Stimulated activated CD4-positive, alpha-beta T cell treated with anti-CD3 and anti-CD28 coated beads, Interleukin-12 subunit alpha, Interleukin-12 subunit beta, amount 100 ng/mL, for 24 hours (primary cell): ENCODE measurements around the gene GSG1L.

ENCODE experiments used
- DNase-seq, 2 experiments: peaks; one replicate each; pipeline ENCODE4 v3.0.0-alpha.2; 2020; ENCODE audit warnings: low read depth in 2 of 2

The GSG1L gene

DNA sequence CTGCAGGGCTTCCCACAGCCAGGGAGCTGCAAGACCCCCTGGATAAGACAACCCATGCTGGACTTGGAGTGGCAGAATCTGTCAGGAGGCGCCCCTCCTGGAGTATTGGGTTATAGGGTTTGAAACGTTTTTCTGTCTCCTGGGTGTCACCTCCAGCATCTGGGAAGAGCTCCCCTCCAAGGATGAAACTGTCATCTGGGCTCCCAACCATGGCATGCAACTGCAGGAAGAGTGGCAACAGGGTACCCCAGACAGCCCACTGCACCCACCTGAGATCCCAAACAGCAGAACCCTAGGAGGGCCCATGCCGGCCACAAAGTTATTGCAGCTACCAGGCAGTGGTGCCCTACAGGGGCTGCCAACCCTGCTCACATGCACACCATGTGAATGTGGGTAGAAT, 636 bp upstream of the GSG1L start:
- DNase-seq = no peak

- no peak for DNase-seq
Observed at GRCh38 chr16:28062847-28063521, 530 bp downstream of the GSG1L start.

DNA sequence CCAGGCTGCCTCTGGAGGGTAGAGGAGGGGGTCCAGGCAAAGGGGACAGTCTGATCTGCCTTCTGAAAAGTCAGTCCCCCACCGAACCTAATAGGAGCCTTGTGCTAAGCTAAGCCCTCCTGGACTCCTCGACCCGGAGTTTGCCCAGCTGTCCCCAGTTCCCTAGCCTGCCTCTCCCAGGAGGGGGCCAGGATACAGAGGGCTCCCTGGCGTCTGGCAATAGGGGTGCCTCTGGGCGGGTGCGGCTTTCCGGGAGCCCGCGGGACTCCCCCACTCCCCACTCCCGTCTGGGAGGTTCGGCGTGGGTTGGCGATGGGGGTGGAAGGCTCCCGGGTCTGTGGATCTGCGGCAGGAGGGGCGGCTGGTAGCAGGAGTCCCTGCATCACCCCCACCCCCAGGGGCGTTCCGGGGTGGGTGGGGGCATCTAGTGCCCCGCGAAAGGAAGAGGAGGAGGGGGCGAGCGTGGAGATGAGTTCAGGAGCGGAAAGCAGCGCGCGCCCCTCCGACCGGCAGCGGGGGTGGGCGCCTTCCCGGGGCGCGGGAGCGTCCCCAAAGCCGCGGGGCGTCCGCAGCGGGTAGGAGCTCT, 1.2 kb downstream of the GSG1L start:
- no peak for DNase-seq

GRCh38 chr16:28061352-28062101, 2.0 kb downstream of the GSG1L start:
- DNase-seq = no peak

DNA sequence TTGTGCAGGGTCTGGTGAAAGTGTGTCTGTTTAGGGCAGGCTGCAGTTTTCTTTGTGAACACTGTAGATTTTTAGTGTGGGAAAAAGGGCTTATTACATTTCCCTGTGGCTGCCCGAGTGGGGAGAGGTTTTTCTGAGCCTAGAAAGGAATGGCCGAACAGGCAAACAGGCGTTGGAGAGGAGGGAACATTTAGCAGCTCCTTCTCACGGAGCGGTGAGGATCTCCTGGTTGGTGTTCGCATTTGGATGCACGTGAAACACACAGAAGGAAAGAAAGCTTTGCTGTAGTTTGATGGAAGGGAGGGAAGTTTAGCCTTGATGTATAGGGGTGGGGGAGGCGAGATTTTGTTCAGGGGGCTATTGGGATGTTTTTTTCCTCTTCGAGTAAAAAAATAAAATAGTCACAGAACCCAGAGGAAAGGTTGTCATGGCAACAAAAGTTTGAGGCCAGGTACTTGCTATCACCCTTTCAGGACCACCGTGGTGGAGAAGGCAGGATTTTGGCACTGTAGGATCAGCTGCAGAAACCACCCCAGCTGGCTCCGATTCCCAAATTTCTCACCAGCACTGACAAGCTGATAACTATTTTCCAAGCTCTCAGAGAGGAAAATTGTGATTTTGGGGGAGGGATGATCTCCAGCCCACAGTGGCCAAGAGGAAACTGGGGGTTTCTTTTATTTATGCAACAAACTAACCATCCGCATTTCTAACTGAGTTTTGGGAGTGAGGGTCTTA, 3.5 kb downstream of the GSG1L start:
- DNase-seq = no peak

DNA sequence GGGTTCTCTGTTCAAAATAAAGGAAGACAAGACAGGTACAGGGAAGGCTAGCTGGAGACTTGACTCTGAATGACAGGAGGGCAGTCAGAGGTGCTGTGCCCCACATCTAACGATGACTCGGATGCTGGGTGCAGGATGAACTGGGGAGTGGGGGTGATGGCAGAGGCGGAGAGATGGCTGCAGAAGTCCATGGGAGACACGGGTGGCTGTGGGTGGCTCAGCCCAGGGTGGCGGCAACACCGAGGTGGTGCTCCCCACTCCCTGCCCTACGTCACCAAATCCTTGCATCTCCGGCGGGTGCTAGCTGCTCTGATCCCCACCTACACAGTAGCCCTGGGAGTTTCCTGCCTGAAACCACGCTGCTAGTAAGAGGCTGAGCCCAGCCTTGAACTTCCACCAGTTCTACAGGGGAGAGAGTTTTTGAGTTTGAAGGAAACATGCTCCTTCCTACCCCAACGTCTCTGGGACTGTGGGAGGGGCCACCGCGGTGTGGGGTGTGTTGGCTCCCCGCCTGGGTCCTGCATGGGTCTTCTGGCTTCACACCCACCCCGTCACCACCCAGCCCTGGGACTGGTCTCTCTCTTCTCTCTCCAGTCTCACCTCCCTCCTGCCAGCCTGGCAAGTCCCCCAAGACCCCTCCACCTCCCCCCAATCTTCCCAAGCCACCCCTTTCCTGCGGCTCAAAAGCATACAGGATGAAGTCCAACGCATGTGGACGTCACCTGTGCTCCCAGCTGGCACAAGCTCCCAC, 4.5 kb downstream of the GSG1L start:
- DNase-seq = no peak

- DNase-seq = no peak
Observed at GRCh38 chr16:28057949-28058348, 5.6 kb downstream of the GSG1L start.

- DNase-seq = no peak
Observed at GRCh38 chr16:28053461-28053860, 10.1 kb downstream of the GSG1L start.

GRCh38 chr16:28052274-28053128, 11.0 kb downstream of the GSG1L start:
- no peak for DNase-seq

DNA sequence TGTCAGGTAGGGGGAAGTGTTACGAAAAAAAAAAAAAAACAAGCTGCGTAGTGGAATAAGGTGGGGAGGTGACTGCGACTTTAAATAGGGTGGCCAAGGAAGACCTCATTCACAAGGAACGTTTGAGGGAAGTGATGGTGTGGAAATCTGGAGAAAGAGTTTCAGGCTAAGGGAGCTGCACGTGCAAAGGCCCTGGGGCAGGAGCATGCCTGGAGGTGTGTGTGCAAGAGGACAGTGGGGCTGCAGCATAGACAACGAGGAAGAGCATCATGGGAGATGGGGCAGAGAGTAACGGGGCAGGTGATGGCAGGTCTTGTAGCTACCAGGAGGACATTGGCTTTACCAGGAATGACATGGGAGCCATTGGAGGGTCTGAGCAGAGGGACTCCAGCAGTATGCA, 12.0 kb downstream of the GSG1L start:
- no peak for DNase-seq

DNA sequence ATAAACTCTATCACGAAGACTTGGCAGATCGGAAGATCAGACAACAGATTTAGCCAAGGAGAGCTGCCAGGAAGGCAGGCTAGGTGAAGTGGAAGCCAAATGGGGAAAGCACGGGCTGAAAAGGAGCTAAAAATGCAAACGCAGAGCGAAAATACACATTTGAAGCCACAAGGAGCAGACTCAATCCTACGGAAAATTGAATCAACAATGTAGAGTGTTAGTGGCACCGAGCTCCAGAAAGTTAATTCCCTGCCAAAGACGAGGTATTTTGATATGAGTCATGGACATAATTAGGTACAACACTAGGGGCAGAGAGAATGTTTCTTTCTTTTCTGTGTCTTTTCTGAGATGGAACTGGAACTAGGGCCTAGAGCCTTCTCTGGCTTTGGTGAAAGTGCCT, 20.7 kb downstream of the GSG1L start:
- no peak for DNase-seq

DNA sequence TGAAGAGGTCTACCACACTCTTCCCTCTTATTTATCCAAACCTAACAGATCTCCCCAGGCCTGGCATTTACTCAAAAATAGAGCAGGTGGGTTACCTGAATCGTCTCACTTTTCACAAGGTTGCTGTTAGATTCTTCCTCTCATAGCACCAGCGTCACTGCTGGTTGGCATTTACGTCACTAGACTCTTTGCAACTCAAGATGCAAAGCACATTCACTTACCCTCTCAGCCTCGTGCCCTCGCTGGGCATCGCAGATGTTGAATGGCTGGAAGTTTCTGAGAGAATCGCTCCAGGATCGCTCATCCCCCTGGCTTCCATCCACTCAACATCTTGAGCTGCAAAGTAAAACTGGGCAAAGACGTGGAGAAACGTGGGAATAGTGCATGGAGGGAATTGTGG, 21.9 kb downstream of the GSG1L start:
- no peak for DNase-seq

GRCh38 chr16:28040039-28040438, 23.5 kb downstream of the GSG1L start:
- DNase-seq = no peak

DNA sequence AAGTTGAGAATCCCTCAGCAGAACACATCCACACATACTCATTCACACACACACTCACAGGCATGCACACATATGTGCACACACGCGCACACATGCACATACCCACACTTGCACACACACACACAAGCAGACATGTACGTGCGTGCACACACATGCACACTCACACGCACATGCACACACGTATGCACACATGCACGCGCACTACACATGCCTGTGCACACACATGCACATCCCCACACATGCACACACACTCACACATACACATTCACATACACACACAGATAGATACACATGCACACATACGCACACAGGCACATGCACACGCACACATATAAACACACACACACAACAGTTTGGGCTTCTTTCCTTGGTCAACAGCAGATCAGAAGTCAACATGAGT, 24.0 kb downstream of the GSG1L start:
- DNase-seq = no peak

GRCh38 chr16:28038409-28038808, 25.1 kb downstream of the GSG1L start:
- no peak for DNase-seq

- no peak for DNase-seq
Observed at GRCh38 chr16:28035866-28036393, 27.6 kb downstream of the GSG1L start.

DNA sequence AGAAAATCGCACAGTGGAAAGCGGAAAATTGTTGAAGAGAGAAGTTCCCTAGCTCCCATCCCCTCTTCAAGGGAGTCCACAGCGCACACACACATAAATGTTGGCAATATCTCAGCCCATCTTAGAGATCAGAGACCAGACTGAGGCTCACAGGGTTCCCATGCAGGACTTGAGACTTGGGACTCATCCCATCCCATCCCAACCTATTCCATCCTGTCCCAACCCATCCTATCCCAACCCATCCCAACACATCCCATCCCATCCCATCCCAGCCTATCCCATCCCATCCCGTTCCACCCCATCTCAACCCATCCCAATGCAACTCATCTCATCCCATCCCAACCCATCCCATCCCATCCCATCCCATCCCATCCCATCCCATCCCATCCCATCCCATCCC, 29.6 kb downstream of the GSG1L start:
- DNase-seq = no peak

- no peak for DNase-seq
Observed at GRCh38 chr16:28029387-28030002, 34.0 kb downstream of the GSG1L start.

DNA sequence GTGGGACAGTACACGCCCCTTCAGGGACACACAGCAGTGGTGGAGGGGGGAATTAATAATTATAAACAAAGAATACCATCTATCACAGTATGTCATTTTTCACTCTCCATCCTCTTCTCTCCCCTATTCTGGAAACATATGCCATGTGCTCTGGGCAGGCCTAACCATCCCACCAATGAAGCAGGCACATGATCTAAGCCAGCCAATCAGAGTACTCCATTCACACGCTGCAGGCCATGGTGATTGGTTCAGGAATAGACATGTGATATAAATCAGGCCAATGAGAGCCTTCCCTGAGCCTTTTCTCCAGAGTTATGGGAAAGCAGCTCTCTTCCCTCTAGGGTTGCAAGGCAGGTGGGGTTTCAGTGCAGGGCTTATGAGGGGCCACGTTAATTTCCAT, 36.5 kb downstream of the GSG1L start:
- DNase-seq = no peak

GRCh38 chr16:28025631-28026030, 37.9 kb downstream of the GSG1L start:
- DNase-seq = no peak
